NCI-H2171 (cell line): ENCODE measurements around the gene SRP72.
A peak's percentile ranks its signal among the peaks of the same experiment; 100 is the strongest.
"Not testable (repeated sequence)": the region's sequence is repeated elsewhere in the genome, so short reads cannot be mapped to it uniquely, and the experiment has no call there.

ENCODE experiments used
- DNase-seq: peaks from one replicate; lab custom pipeline; 2025; lab: John Stamatoyannopoulos, UW

The SRP72 gene, protein sequence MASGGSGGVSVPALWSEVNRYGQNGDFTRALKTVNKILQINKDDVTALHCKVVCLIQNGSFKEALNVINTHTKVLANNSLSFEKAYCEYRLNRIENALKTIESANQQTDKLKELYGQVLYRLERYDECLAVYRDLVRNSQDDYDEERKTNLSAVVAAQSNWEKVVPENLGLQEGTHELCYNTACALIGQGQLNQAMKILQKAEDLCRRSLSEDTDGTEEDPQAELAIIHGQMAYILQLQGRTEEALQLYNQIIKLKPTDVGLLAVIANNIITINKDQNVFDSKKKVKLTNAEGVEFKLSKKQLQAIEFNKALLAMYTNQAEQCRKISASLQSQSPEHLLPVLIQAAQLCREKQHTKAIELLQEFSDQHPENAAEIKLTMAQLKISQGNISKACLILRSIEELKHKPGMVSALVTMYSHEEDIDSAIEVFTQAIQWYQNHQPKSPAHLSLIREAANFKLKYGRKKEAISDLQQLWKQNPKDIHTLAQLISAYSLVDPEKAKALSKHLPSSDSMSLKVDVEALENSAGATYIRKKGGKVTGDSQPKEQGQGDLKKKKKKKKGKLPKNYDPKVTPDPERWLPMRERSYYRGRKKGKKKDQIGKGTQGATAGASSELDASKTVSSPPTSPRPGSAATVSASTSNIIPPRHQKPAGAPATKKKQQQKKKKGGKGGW

DNA sequence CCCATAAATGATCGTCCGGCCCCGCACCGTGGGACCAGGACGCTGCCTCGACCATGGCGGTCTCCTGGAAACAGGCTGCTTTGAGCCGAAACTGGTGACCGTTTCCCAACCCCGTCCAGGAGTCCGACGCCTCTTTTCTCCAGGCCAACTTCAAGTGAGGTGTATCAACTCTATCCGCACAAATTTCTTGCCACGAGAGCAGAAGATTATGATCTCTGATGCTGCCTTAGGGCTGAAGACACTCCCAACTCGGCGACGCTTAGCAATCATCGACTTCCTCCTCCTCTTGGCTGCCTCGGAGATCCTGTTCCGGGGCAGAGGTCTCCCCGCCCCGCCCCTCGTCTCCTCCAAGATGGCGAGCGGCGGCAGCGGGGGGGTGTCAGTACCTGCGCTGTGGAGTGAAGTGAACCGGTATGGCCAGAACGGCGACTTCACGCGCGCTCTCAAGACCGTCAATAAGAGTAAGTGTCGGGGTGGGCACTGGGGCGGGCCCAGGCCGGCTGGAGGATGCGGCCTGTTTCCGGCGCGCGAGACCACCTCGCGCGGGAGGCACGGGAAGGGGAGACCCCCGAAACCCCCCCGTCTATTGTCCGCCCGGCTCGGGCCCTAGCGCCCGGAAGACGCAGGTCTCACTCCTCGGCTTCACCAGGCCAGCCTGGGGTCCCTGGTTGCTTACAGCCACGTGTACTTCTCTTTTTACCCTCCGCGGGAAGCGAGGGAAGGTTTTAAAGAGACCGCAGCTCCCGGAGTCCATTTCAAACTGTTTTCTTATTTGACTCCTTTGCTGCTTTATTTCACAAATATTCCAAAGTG is at the start of gene SRP72:
Gene SRP72 (plus strand): TSS at position 334 of the 813 bp plus-strand sequence. CDS start 19 bp downstream, at position 353.
- peak; percentile 52 for DNase-seq

DNA sequence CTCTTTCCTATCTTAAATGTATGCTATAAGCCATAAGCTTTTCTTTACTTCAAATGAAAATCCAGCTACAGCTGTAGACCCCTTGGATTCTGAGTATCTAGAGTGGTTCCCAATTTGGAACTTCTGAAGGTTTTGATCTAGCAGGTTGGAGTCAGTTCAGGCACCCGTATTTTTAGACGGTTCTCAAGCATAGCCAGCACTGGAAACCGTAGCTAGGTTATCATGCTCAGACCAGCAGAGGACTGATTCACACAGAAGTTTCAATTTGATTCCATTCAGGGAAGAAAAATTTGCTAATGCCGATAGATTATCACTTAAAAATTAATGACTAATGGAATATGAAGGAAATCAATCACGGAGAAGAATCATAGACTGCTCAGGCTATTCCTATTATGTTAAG is 43.2 kb upstream of the SRP72 start:
- DNase-seq, result no peak

DNA sequence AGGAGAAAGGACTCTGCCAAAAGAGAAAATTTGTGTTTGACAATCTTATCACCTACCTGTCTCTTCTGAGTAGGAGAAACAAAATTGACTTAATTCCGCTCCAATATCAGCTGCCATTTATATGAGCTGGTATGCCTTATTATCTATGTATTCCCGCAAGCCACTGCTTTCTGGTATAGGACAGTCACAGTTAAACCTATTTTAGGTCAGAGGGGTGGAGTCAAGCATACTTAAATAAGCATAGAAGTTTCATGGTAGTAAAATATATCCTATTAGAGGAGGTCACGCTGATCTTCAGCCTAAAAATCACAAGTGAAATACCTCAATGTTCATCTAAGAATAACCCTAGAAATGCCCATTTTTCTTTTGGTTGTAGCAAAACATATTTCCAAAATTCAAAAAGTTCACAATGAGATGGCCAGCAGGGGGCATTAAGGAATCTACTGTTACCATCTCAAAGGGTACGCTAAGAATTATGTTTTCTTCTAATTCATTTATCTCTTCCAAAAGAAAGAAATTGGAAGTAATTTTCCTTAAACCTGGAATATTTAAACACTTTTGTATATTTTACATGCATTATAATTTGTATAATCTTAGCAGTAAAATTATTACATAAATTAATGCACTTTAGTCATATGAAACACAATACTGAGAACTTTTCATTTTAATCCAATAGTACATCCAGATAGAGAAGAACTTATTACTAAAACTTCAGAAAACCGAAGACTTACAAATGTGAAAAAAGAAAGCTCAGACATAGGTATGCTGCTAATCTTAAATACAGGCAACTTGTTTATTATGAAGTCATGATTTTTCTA is 42.5 kb upstream of the SRP72 start:
- DNase-seq, result no peak

GRCh38 chr4:56425518-56425917 is 41.9 kb upstream of the SRP72 start:
- no peak for DNase-seq

- no peak for DNase-seq
Observed at GRCh38 chr4:56426273-56426672, 41.1 kb upstream of the SRP72 start.

- no peak for DNase-seq
Observed at GRCh38 chr4:56427179-56427578, 40.2 kb upstream of the SRP72 start.

GRCh38 chr4:56430203-56430602 is 37.2 kb upstream of the SRP72 start:
- no peak for DNase-seq

DNA sequence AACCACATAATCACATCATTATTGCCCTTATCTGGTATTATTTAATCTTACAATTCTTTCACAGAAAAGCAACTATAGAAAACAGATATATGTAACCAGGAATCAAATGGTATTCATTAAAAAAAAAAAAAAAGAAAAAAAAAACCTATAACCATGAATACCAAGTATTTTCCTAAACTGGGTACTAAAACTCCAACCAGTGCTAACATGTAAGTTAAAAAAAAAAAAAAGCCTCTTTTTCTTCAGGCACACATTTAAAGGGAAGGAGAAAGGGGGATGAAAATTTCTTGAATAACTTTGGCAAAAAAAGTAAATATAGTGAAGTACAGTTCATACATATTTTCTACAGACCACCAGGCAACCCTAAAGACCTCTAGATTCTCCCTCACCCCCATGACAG is 34.1 kb upstream of the SRP72 start:
- DNase-seq, result no peak

DNA sequence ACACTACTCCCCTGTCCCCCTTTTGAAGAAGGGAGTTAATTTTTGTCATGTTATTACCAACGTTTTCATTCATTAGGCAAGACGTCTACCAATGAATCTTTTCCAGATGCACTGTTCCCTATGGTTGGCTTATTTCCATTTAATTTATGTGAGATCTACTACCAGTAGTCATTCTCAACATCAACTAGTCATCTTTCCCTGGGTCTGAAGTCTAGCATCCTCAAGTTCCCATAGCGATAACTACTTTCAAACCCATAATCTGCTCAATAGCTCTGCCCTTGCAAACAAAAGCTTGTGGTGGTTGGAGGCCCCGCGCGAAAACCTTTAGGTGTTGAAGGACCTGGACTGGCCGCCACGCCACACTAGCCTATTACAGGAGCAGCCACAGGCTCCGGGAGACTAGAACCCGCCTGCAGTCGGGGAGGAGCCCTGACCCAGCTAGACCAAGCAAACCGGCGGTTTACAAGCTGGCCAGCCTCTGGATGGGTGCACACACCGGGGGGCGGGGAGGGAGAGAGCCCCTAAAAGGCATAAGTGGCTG is 32.7 kb upstream of the SRP72 start:
- DNase-seq, result no peak

DNA sequence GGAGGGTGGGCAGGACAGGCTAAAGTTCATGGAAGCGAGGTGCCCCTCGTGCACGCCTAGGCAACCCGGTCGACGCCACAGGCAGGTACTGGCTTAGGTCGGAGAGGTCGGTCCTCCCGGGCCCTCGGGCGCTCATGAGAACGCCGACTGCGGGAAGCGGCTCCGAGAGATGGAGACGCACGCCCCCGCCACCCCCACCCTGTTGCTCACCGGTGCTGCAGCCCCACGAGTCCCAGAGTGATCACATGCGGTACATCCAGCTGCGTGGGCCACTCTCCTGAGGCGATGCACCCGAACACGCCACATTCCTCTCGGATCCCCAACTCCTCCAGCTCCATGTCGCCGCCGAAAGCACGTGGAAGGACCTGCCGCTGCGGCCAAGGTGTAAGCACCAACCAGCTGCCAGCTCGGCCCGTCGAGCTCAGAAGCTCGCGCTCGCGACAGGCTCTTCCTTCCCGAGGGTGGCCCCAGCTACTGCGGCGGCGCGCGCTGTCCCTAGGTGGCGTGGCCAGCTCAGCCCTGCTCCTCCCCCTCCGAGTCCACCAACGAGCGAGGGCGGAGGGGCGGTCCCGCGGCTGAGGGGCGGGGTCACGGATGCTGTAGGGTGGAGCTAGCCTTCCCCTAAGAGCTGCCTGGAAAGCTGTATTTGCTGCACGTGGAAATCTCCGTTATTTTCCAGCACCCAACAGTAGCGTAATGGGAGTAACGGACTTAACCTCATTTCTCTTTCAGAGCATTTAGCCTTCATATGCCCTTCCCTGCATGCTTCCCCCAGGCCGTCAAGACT is 32.1 kb upstream of the SRP72 start, which contains the start of gene PPAT:
Gene PPAT (minus strand): TSS at position 476 of the 787 bp plus-strand sequence. CDS start 138 bp downstream, at position 338.
- DNase-seq, result peak; percentile 81

- no peak for DNase-seq
Observed at GRCh38 chr4:56438766-56439165, 28.7 kb upstream of the SRP72 start.

DNA sequence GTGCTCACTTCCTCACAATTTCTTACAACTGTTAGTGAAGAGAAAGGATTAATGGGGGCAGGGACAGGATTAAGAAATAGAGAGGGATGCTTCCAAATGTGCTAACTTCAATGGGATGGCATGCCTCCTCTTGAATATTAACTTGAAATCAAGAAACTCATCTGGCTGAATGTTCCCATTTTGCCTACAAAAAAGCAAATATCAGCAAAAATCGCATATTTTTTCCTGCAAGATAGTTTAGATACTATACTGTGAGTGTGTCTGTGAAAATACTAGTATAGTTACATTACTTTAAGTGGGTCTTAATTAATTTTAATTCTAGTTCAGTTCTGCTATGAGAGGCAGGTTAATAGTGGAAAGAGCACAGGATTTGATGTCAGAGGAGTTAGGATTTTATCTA is 26.4 kb upstream of the SRP72 start:
- no peak for DNase-seq

DNA sequence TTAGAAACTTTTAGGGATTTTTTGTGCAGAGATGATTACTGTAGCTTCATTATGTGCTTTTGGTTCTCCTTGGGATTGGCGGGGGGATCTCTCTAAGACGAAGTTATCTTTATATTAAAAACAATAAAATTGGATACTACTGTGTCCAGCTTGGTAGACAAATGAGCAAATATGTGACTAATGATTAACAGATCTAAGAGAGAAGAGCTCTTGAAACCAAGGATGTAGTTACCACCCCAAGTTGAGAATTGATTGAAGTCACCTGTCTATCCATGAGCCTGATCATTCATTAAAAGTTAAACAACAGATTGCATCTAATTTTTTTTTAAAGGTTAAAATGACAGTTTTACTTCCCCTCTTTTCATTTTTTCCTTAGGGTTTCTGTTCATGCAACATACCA is 22.7 kb upstream of the SRP72 start:
- no peak for DNase-seq

DNA sequence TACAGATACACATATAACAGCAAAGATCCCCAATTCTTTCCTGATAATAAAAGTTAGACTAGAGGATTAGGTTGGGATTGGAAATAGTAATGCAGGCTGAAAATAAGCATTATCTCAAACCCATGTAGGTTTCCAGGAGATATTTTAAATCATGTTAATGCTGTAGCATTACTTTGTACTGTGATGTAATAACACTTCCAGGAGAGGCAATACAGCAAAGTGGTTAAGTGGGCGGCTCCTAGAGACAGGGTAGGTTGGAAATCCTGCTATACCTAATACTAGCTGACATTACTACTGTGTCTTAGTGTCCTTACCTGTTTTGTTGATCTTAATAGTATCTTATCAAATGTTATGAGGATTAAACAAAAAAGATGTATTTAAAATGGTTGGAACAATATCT is 21.7 kb upstream of the SRP72 start:
- no peak for DNase-seq

DNA sequence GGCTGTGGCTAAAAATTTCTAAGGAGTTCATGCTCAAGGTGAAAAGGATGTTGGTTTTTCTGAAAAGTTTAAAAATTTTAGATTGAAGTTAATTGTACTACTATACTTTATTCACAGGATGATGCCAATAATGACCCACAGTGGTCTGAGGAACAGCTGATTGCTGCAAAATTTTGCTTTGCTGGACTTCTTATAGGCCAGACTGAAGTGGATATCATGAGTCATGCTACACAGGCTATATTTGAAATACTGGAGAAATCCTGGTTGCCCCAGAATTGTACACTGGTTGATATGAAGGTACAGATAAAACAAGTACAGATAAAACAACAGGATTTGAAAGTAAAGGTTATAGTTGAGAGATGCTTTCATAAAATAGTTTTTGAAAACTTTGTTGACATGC is 19.1 kb upstream of the SRP72 start:
- DNase-seq, result no peak

DNA sequence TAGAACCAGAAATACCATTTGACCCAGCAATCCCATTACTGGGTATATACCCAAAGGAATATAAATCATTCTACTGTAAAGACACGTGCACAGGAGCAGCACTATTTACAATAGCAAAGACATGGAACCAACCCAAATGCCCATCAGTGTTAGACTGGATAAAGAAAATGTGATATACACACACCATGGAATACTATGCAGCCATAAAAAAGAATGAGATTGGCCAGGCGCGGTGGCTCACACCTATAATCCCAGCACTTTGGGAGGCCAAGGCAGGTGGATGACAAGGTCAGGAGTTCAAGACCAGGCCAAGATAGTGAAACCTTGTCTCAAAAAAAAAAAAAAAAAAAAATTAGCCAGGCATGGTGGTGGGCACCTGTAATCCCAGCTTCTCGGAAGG is 17.9 kb upstream of the SRP72 start:
- not testable (repeated sequence) for DNase-seq

- DNase-seq, result no peak
Observed at GRCh38 chr4:56450342-56450741, 17.1 kb upstream of the SRP72 start.

- no peak for DNase-seq
Observed at GRCh38 chr4:56460085-56460484, 7.3 kb upstream of the SRP72 start.

DNA sequence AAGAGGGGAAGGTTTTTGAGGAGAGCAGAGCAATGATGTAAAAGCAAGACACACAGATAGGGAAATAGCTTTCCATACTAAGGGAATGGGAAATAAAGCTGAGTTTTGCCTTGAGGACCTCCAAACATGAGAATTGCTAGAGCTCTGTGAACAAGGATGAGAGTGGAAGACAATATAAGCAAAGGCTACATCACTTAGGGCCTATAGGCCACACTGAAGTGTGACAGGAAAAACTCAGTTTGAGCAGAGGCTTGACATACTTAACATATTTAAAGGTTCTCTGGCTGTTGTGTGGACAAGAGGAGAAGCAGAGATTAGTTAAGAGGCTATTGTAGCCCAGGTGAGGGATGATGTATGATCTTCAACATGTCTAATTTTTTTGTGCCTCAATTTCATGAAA is 5.3 kb upstream of the SRP72 start:
- no peak for DNase-seq

DNA sequence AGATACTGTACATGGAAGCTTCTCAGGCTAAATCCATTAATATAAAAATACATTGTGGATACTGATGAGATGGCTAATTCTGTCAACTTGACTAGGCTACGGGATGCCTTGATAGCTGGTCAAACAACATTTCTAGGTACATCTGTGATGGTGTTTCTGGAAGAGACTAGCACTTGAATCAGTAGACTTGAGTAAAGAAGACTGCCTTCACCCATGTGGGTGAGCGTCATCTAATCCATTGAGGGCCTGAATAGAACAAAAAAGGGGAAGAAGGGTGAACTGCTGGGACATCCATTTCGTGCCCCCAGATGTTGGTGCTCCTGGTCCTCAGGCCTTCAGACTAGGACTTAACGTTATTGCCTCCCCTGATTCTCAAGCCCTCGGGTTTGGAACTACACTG is 3.7 kb upstream of the SRP72 start:
- DNase-seq, result no peak

DNA sequence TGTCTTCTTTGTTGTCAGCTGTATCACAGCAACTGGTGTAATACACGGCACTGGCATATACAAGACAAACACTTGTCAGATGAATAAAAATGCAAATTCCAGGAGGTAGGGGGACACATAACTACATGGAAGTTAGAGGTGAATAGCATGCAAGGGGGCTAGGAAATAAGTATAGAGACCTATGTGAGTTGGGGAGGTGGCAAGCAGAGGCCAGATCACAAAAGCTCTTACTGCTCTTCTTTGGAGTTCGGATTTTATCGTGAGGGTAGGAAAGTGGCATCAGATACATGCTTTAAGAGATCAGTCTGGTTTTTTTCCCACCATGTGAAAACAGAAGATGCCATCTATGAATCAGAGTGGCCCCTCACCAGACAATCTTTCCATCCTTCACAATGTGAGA is 2.8 kb upstream of the SRP72 start:
- no peak for DNase-seq
